OCI-LY3 (cell line): ENCODE measurements around the gene CPLANE2.
A peak's percentile ranks its signal among the peaks of the same experiment; 100 is the strongest.

Experiments
- CTCF ChIP-seq: fragments of 200-600, 300-600 bp; sonication (generic); IDR thresholded peaks from 2 replicates; pipeline ENCODE4 v1.5.1; 2014; ENCODE audit warnings: antibody characterized with exemption, low read length, low read depth
- EZH2phosphoT487 ChIP-seq: fragments of 200-600 bp; shearing (Covaris generic); IDR thresholded peaks from 2 replicates; pipeline ENCODE4 v1.6.1; 2018; ENCODE audit warnings: antibody characterized with exemption, mixed run types, low read depth

DNA sequence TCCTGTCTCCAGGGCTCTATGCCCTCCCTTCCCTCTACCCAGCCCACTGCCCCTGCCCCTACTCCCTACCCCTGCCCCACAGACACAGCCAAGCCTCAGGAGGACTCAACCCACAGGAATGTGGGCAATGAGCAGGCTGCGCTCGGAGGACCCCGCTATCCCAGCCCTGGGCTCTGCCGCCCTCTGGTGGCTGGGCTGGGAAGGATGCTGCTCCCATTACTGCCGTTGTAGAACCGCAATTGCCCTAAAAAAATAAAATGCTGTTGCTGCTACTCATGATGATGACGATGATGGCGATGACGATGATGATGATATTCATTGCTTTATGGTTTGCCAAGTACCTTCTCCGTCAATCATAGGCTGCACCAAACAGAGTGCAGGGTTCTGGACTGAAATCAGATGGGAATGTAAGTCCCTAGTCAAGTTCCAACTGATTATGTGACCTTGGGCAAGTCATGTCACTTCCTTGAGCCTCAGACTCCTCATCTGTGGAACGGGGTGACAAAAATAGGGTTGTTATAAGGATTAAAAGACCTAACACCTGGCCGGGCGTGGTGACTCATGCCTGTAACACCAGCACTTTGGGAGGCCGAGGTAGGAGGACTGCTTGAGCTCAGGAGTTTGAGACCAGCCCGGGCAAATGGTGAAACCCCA is 49.1 kb downstream of the CPLANE2 start:
- TF ChIP-seq CTCF, result peak; percentile 85
- no peak for TF ChIP-seq EZH2phosphoT487
